CD14-positive monocyte (primary cell): ENCODE data around the gene TNFRSF4. TPM values are rescaled to one million over a fixed set of nuclear protein-coding genes. Genes with fewer than 3 reads are reported as not detected.
A peak's percentile ranks its signal among the peaks of the same experiment; 100 is the strongest.

Experiments
- DNase-seq, 3 donors: peaks; one replicate each; pipeline ENCODE4 v3.0.0-alpha.2; 2011 to 2022
- H2AFZ ChIP-seq: 2 replicates; pipeline ENCODE4 v1.6.0; 2012; ENCODE audit warnings: mild to moderate bottlenecking, low read depth, low read length, inconsistent platforms; ENCODE audit not compliant: insufficient read depth, poor library complexity, severe bottlenecking
- H3K27ac ChIP-seq, 2 donors: 1 replicate in 1 of 2; 2 replicates in 1 of 2; pipeline ENCODE4 v1.5.1; 2012 to 2013; ENCODE audit warnings: low read length in 2 of 2, control low read depth in 1 of 2, inconsistent platforms in 1 of 2, low read depth in 1 of 2, mild to moderate bottlenecking in 1 of 2
- H3K27me3 ChIP-seq, 2 donors: one replicate each; pipeline versions ENCODE4 v1.6.0 to v1.6.1; 2011 to 2013; ENCODE audit warnings: low read length in 2 of 2; ENCODE audit not compliant: control insufficient read depth in 2 of 2, insufficient read depth in 2 of 2
- H3K36me3 ChIP-seq, 2 donors: replicated peaks in 1 of 2; 1 replicate in 1 of 2; 2 replicates in 1 of 2; pipeline versions ENCODE4 v1.5.1 to v1.6.1; 2012 to 2013; ENCODE audit warnings: low read length in 2 of 2, control low read depth in 1 of 2, inconsistent platforms in 1 of 2, mild to moderate bottlenecking in 1 of 2; ENCODE audit not compliant: insufficient read depth in 2 of 2, control insufficient read depth in 1 of 2
- H3K4me1 ChIP-seq, 2 donors: 1 replicate in 1 of 2; 2 replicates in 1 of 2; pipeline versions ENCODE4 v1.5.1 to v1.6.1; 2012 to 2013; ENCODE audit warnings: low read length in 2 of 2, control low read depth in 1 of 2, inconsistent platforms in 1 of 2, mild to moderate bottlenecking in 1 of 2, moderate library complexity in 1 of 2; ENCODE audit not compliant: insufficient read depth in 2 of 2, control insufficient read depth in 1 of 2
- H3K4me2 ChIP-seq: replicated peaks from 2 replicates; pipeline ENCODE3; 2012; ENCODE audit warnings: low read length, moderate library complexity, mild to moderate bottlenecking; ENCODE audit not compliant: poor library complexity, severe bottlenecking; ENCODE audit errors: extremely low read depth
- H3K4me3 ChIP-seq, 3 experiments: fragments of 200-600 bp in 1 of 3; sonication (generic) in 1 of 3; replicated peaks in 1 of 3; 1 replicate in 2 of 3; 2 replicates in 1 of 3; pipeline ENCODE4 v1.5.1; 2011 to 2013; ENCODE audit warnings: low read length in 3 of 3, mild to moderate bottlenecking in 3 of 3, control low read depth in 2 of 3, low read depth in 2 of 3, inconsistent platforms in 1 of 3, moderate library complexity in 1 of 3
- H3K79me2 ChIP-seq: 2 replicates; pipeline ENCODE4 v1.6.0; 2012; ENCODE audit warnings: mild to moderate bottlenecking, control low read depth, inconsistent platforms, low read length, moderate library complexity; ENCODE audit not compliant: insufficient read depth
- H3K9ac ChIP-seq: 2 replicates; pipeline ENCODE4 v1.6.0; 2017; ENCODE audit warnings: low read length, mild to moderate bottlenecking; ENCODE audit not compliant: insufficient read depth, poor library complexity, severe bottlenecking
- H3K9me3 ChIP-seq, 2 donors: replicated peaks in 1 of 2; 1 replicate in 1 of 2; 2 replicates in 1 of 2; pipeline versions ENCODE4 v1.5.1 to v1.6.1; 2012 to 2013; ENCODE audit warnings: low read length in 2 of 2, control low read depth in 1 of 2; ENCODE audit not compliant: control insufficient read depth in 1 of 2, insufficient read depth in 1 of 2
- H4K20me1 ChIP-seq: 2 replicates; pipeline ENCODE4 v1.6.0; 2012; ENCODE audit warnings: mild to moderate bottlenecking, low read length, control low read depth, moderate library complexity; ENCODE audit not compliant: insufficient read depth
- H3K27ac Mint-ChIP-seq, 7 donors: one replicate each; pipeline ENCODE4 v1.8.0; 2020; ENCODE audit warnings: mild to moderate bottlenecking in 7 of 7, mixed read lengths in 7 of 7, moderate library complexity in 6 of 7, inconsistent platforms in 2 of 7
- H3K27me3 Mint-ChIP-seq, 3 donors: one replicate each; pipeline ENCODE4 v1.8.0; 2021 to 2022; ENCODE audit warnings: low read depth in 3 of 3, mild to moderate bottlenecking in 3 of 3, mixed read lengths in 3 of 3, moderate library complexity in 3 of 3, inconsistent platforms in 1 of 3
- H3K36me3 Mint-ChIP-seq, 2 donors: one replicate each; pipeline ENCODE4 v1.8.0; 2020; ENCODE audit warnings: mixed read lengths in 2 of 2, inconsistent platforms in 1 of 2, mild to moderate bottlenecking in 1 of 2
- H3K4me1 Mint-ChIP-seq: one replicate; pipeline ENCODE4 v1.8.0; 2020; ENCODE audit warnings: mild to moderate bottlenecking, mixed read lengths
- H3K4me3 Mint-ChIP-seq, 2 donors: one replicate each; pipeline ENCODE4 v1.8.0; 2020; ENCODE audit warnings: mild to moderate bottlenecking in 2 of 2, mixed read lengths in 2 of 2, moderate library complexity in 1 of 2
- H3K9me3 Mint-ChIP-seq, 7 donors: one replicate each; pipeline ENCODE4 v1.8.0; 2020 to 2022; ENCODE audit warnings: mixed read lengths in 7 of 7, mild to moderate bottlenecking in 6 of 7, moderate library complexity in 6 of 7, inconsistent platforms in 2 of 7
- CTCF ChIP-seq: fragments of 200-600 bp; IDR thresholded peaks from one replicate; pipeline ENCODE4 v1.8.0; 2022; ENCODE audit warnings: antibody characterized with exemption, mild to moderate bottlenecking
- WGBS: methylation state at CpG from one replicate; pipeline ENCODE4 v1.1.5; 2013; ENCODE audit warnings: missing lambda C conversion rate; ENCODE audit not compliant: insufficient coverage; 5-methylcytosine and 5-hydroxymethylcytosine counted together
- intact Hi-C, 2 donors: fragments of 100-400 bp; cut with micrococcal nuclease; formaldehyde crosslinking; loops; one replicate each; pipeline versions ENCODE4 v1.15.0 to v1.15.1; 2023
- polyA plus RNA-seq, 3 donors: library from polyadenylated mRNA; depleted of rRNA in 1 of 3; unstranded in 2 of 3; stranded (reverse) in 1 of 3; fragments of 300-500 nt in 2 of 3; fragments of >200 nt in 1 of 3; fragmentation: Illumina TruSeq in 2 of 3; gene quantifications; 1 replicate in 2 of 3; 2 replicates in 1 of 3; pipeline ENCODE4 v1.2.3, GENCODE V29; 2012 to 2021

The TNFRSF4 gene
- polyA plus RNA-seq, 3 donors = 0.05 TPM; not detected in 2

DNA sequence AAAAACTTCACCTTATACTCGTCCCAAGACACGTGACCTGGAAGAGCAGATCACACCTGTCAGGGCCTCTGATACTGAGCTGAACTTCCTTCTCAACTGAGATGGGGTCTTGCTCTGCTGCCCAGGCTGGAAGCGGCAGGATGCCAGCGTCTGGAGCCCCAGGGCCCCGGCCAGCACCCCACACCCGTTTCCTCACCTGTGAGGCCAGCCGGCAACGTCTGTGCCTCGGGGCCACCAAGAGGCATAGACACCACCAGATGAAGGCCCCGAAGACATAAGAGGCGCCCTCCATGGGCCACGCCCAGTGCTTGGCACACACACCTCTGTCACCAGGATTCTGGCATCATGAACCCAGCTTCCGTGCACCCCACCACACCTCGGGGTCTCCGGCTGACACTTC, 9.4 kb upstream of the TNFRSF4 start:
- Histone ChIP-seq H3K4me2 (no peak overlapping the region), H3K4me3 (no peak overlapping the region), H3K4me1 (no peaks in the 10 kb centered on the region), H3K36me3 (peaks cover 88 to 99% of the 10 kb centered on the region in 2 donors), H3K9me3 (no peaks in the 10 kb centered on the region), H3K27ac (no peak overlapping the region), H3K9ac (no peak overlapping the region), H2AFZ (no peak overlapping the region), H3K79me2 (peaks cover 41% of the 10 kb centered on the region), H4K20me1 (peaks cover 86% of the 10 kb centered on the region), H3K27me3 (no peaks in the 10 kb centered on the region)
- DNase-seq = no peak
- H3K27me3 Mint-ChIP-seq = no peaks in the 10 kb centered on the region
- over 99% methylated on average over 13 of the region's 15 CpGs for WGBS
- no peak overlapping the region for H3K4me3 Mint-ChIP-seq
- H3K36me3 Mint-ChIP-seq = peaks cover 63 to 85% of the 10 kb centered on the region in 2 donors
- peak overlapping the region in 1 of 7 donors; percentile 32 for H3K27ac Mint-ChIP-seq
- intact Hi-C loops = no loop called here
- H3K4me1 Mint-ChIP-seq = no peaks in the 10 kb centered on the region
- TF ChIP-seq CTCF = no peak
- peaks cover 0 to 2% (median 0%) of the 10 kb centered on the region in 7 donors for H3K9me3 Mint-ChIP-seq

DNA sequence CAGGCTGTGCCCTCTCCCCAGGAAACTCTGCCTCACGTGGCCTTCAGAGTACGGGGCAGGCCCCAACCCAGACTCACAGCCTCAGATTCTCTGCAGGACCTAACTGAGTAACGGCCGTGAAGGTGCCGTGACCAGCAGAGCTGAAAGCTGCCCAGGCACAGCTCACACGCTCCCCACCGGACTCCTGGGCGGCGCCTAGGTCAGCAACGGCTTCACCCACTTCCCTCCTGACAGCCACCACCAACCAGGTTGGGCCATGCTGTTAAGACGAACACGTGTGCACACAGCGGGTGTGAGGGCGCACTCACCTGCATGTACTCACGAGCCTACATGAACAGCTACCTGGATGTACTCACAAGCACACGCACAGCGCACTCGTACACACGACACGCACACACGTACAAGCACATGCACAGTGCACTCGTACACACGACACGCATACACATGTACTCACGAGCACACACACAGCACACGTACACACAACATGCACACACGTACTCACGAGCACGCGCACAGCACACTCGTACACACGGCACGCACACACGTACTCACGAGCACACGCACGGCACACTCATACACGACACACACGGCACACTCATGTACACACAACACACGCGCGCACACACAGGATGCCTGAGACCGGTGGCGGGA, 8.7 kb upstream of the TNFRSF4 start:
- no peak for DNase-seq
- peak overlapping the region in 1 of 2 donors; percentile 18 for H3K4me3 Mint-ChIP-seq
- 95% methylated on average over 43 of the region's 44 CpGs for WGBS

More for the DNA sequence above, 8.7 kb upstream of the TNFRSF4 start:
- Histone ChIP-seq H3K79me2 (peaks cover 35% of the 10 kb centered on the region), H3K4me3 (no peak overlapping the region), H3K4me2 (no peak overlapping the region), H3K9ac (no peak overlapping the region), H3K27me3 (no peaks in the 10 kb centered on the region), H3K27ac (no peak overlapping the region), H4K20me1 (peaks cover 86% of the 10 kb centered on the region), H3K36me3 (peaks cover 88 to 99% of the 10 kb centered on the region in 2 donors), H2AFZ (no peak overlapping the region), H3K9me3 (no peaks in the 10 kb centered on the region), H3K4me1 (no peaks in the 10 kb centered on the region)
- Mint-ChIP-seq H3K27me3 (no peaks in the 10 kb centered on the region), H3K9me3 (peaks cover 0 to 2% (median 0%) of the 10 kb centered on the region in 7 donors), H3K4me1 (no peaks in the 10 kb centered on the region), H3K36me3 (peaks cover 67 to 87% of the 10 kb centered on the region in 2 donors), H3K27ac (peak overlapping the region in 3 of 7 donors; percentile 1 to 57 (median 32))
- intact Hi-C loops = no loop called here
- TF ChIP-seq CTCF = no peak
